Measurements from ENCODE around the gene ZNF814.
"Not testable (repeated sequence)": the region's sequence is repeated elsewhere in the genome, so short reads cannot be mapped to it uniquely, and the experiment has no call there.

ZNF814 gene

GRCh38 chr19:57888560-57889231, at the start of gene ZNF814:
TSS of gene ZNF814 (minus strand) at chr19:57889037. CDS start at chr19:57888802, 235 bp downstream.
- peaks cover 21% of the 10 kb centered on the region for H3K4me1 Mint-ChIP-seq

GRCh38 chr19:57935731-57936130, 46.9 kb upstream of the ZNF814 start:
- Mint-ChIP-seq H3K4me1 (no peaks in the 10 kb centered on the region), H3K36me3 (ENCODE audit: insufficient read depth) (peaks cover 1% of the 10 kb centered on the region), H3K27me3 (no peaks in the 10 kb centered on the region), H3K9me3 (peaks cover 29% of the 10 kb centered on the region), H3K4me3 (no peak overlapping the region), H3K27ac (ENCODE audit: low read depth) (no peak overlapping the region)
- ATAC-seq (replicated peaks; ENCODE audit: extremely low read depth, poor library complexity, severe bottlenecking) = no peak
- no peak for DNase-seq (ENCODE audit: low spot score in 2 of 2)

More at GRCh38 chr19:57888560-57889231, at the start of gene ZNF814:
- H3K27ac Mint-ChIP-seq (ENCODE audit: low read depth) = peak within 1 kb of the TSS; percentile 90
- peaks cover 10% of the 10 kb centered on the region for H3K9me3 Mint-ChIP-seq
- peak within 1 kb of the TSS; percentile 89 for H3K4me3 Mint-ChIP-seq
- H3K36me3 Mint-ChIP-seq (ENCODE audit: insufficient read depth) = peaks cover 5% of the 10 kb centered on the region
- no peaks in the 10 kb centered on the region for H3K27me3 Mint-ChIP-seq
- DNase-seq (ENCODE audit: low spot score in 2 of 2) (peak; percentile 67 to 80), ATAC-seq (replicated peaks; ENCODE audit: extremely low read depth, poor library complexity, severe bottlenecking) (peak; percentile 94)

- peak; percentile 60 for ATAC-seq (replicated peaks; ENCODE audit: extremely low read depth, poor library complexity, severe bottlenecking)
- H3K36me3 Mint-ChIP-seq (ENCODE audit: insufficient read depth) = peaks cover 1% of the 10 kb centered on the region
- no peaks in the 10 kb centered on the region for H3K27me3 Mint-ChIP-seq
- H3K4me3 Mint-ChIP-seq = peak within 1 kb of the TSS; percentile 78
- H3K9me3 Mint-ChIP-seq = peaks cover 29% of the 10 kb centered on the region
- H3K4me1 Mint-ChIP-seq = no peaks in the 10 kb centered on the region
- H3K27ac Mint-ChIP-seq (ENCODE audit: low read depth) = peak within 1 kb of the TSS; percentile 82
- DNase-seq (ENCODE audit: low spot score in 2 of 2) = peak in 1 of 2 donors; percentile 9
Observed at GRCh38 chr19:57934820-57935665, 46.2 kb upstream of the ZNF814 start, which contains the start of gene ZNF418. TSS of gene ZNF418 (minus strand) at chr19:57935402. CDS start at chr19:57933822, 1,580 bp downstream.

GRCh38 chr19:57927587-57927986, 38.8 kb upstream of the ZNF814 start:
- no peak for DNase-seq (ENCODE audit: low spot score in 2 of 2)
- Mint-ChIP-seq H3K27me3 (no peaks in the 10 kb centered on the region), H3K9me3 (peaks cover 24% of the 10 kb centered on the region), H3K36me3 (ENCODE audit: insufficient read depth) (peaks cover 1% of the 10 kb centered on the region), H3K4me3 (no peak overlapping the region), H3K4me1 (no peaks in the 10 kb centered on the region), H3K27ac (ENCODE audit: low read depth) (no peak overlapping the region)
- no peak for ATAC-seq (replicated peaks; ENCODE audit: extremely low read depth, poor library complexity, severe bottlenecking)

GRCh38 chr19:57916168-57916995, 27.5 kb upstream of the ZNF814 start, which contains the start of gene ZNF417:
TSS of gene ZNF417 (minus strand) at chr19:57916592. CDS start at chr19:57916411, 181 bp downstream.
- Mint-ChIP-seq H3K36me3 (ENCODE audit: insufficient read depth) (peaks cover 22% of the 10 kb centered on the region), H3K27ac (ENCODE audit: low read depth) (peak within 1 kb of the TSS; percentile 98), H3K9me3 (peaks cover 16% of the 10 kb centered on the region), H3K4me3 (peak within 1 kb of the TSS; percentile 94), H3K4me1 (peaks cover 38% of the 10 kb centered on the region)
- peak; percentile 100 for ATAC-seq (replicated peaks; ENCODE audit: extremely low read depth, poor library complexity, severe bottlenecking)
- H3K27me3 Mint-ChIP-seq = not testable (repeated sequence)
- peak; percentile 69 to 88 for DNase-seq (ENCODE audit: low spot score in 2 of 2)

GRCh38 chr19:57914531-57914930, 25.7 kb upstream of the ZNF814 start:
- Mint-ChIP-seq H3K27me3 (no peaks in the 10 kb centered on the region), H3K36me3 (ENCODE audit: insufficient read depth) (peaks cover 33% of the 10 kb centered on the region), H3K4me3 (peak overlapping the region; percentile 94), H3K9me3 (peaks cover 19% of the 10 kb centered on the region), H3K27ac (ENCODE audit: low read depth) (no peak overlapping the region), H3K4me1 (peaks cover 40% of the 10 kb centered on the region)
- no peak for ATAC-seq (replicated peaks; ENCODE audit: extremely low read depth, poor library complexity, severe bottlenecking)
- DNase-seq (ENCODE audit: low spot score in 2 of 2) = no peak

GRCh38 chr19:57907394-57907793, 18.6 kb upstream of the ZNF814 start:
- no peak for DNase-seq (ENCODE audit: low spot score in 2 of 2)
- no peak overlapping the region for H3K4me3 Mint-ChIP-seq
- H3K9me3 Mint-ChIP-seq = peaks cover 5% of the 10 kb centered on the region
- no peak for ATAC-seq (replicated peaks; ENCODE audit: extremely low read depth, poor library complexity, severe bottlenecking)
- peaks cover 27% of the 10 kb centered on the region for H3K36me3 Mint-ChIP-seq (ENCODE audit: insufficient read depth)
- peaks cover 4% of the 10 kb centered on the region for H3K4me1 Mint-ChIP-seq
- H3K27me3 Mint-ChIP-seq = no peaks in the 10 kb centered on the region
- no peak overlapping the region for H3K27ac Mint-ChIP-seq (ENCODE audit: low read depth)

GRCh38 chr19:57905258-57905657, 16.4 kb upstream of the ZNF814 start:
- Mint-ChIP-seq H3K27me3 (no peaks in the 10 kb centered on the region), H3K4me1 (no peaks in the 10 kb centered on the region), H3K27ac (ENCODE audit: low read depth) (no peak overlapping the region), H3K36me3 (ENCODE audit: insufficient read depth) (peaks cover 9% of the 10 kb centered on the region), H3K9me3 (no peaks in the 10 kb centered on the region), H3K4me3 (no peak overlapping the region)
- DNase-seq (ENCODE audit: low spot score in 2 of 2) = no peak
- no peak for ATAC-seq (replicated peaks; ENCODE audit: extremely low read depth, poor library complexity, severe bottlenecking)

- H3K9me3 Mint-ChIP-seq = no peaks in the 10 kb centered on the region
- H3K4me3 Mint-ChIP-seq = no peak overlapping the region
- no peak for ATAC-seq (replicated peaks; ENCODE audit: extremely low read depth, poor library complexity, severe bottlenecking)
- no peaks in the 10 kb centered on the region for H3K27me3 Mint-ChIP-seq
- no peak overlapping the region for H3K27ac Mint-ChIP-seq (ENCODE audit: low read depth)
- peaks cover 6% of the 10 kb centered on the region for H3K36me3 Mint-ChIP-seq (ENCODE audit: insufficient read depth)
- DNase-seq (ENCODE audit: low spot score in 2 of 2) = no peak
- H3K4me1 Mint-ChIP-seq = no peaks in the 10 kb centered on the region
Observed at GRCh38 chr19:57903618-57904184, 14.9 kb upstream of the ZNF814 start.

- no peak overlapping the region for H3K27ac Mint-ChIP-seq (ENCODE audit: low read depth)
- H3K9me3 Mint-ChIP-seq = no peaks in the 10 kb centered on the region
- no peak for ATAC-seq (replicated peaks; ENCODE audit: extremely low read depth, poor library complexity, severe bottlenecking)
Observed at GRCh38 chr19:57900311-57900710, 11.5 kb upstream of the ZNF814 start.

GRCh38 chr19:57890706-57891105, 1.9 kb upstream of the ZNF814 start:
- H3K4me1 Mint-ChIP-seq = peaks cover 21% of the 10 kb centered on the region
- ATAC-seq (replicated peaks; ENCODE audit: extremely low read depth, poor library complexity, severe bottlenecking); DNase-seq (ENCODE audit: low spot score in 2 of 2); H3K9me3 Mint-ChIP-seq; H3K4me3 Mint-ChIP-seq; H3K27me3 Mint-ChIP-seq; H3K27ac Mint-ChIP-seq (ENCODE audit: low read depth); H3K36me3 Mint-ChIP-seq (ENCODE audit: insufficient read depth): not testable (repeated sequence)

More at GRCh38 chr19:57900311-57900710, 11.5 kb upstream of the ZNF814 start:
- no peaks in the 10 kb centered on the region for H3K4me1 Mint-ChIP-seq
- DNase-seq (ENCODE audit: low spot score in 2 of 2) = no peak
- no peaks in the 10 kb centered on the region for H3K27me3 Mint-ChIP-seq
- no peak overlapping the region for H3K4me3 Mint-ChIP-seq
- no peaks in the 10 kb centered on the region for H3K36me3 Mint-ChIP-seq (ENCODE audit: insufficient read depth)

GRCh38 chr19:57888107-57888559, 704 bp downstream of the ZNF814 start:
- H3K36me3 Mint-ChIP-seq (ENCODE audit: insufficient read depth) = peaks cover 7% of the 10 kb centered on the region
- H3K4me1 Mint-ChIP-seq = peaks cover 21% of the 10 kb centered on the region
- peak overlapping the region; percentile 89 for H3K4me3 Mint-ChIP-seq
- ATAC-seq (replicated peaks; ENCODE audit: extremely low read depth, poor library complexity, severe bottlenecking) = no peak
- peak overlapping the region; percentile 90 for H3K27ac Mint-ChIP-seq (ENCODE audit: low read depth)
- H3K9me3 Mint-ChIP-seq = peaks cover 10% of the 10 kb centered on the region
- no peak for DNase-seq (ENCODE audit: low spot score in 2 of 2)
- no peaks in the 10 kb centered on the region for H3K27me3 Mint-ChIP-seq

All from central memory CD8-positive, alpha-beta T cell (primary cell).